DOHH2 (cell line): ENCODE measurements around the gene SPON1.
"Not testable (repeated sequence)": the region's sequence is repeated elsewhere in the genome, so short reads cannot be mapped to it uniquely, and the experiment has no call there.

Experiments
- H3F3A ChIP-seq: fragments of 200-600 bp; sonication (generic), shearing (Covaris generic); 2 replicates; pipeline ENCODE4 v1.6.0; 2016; ENCODE audit warnings: antibody characterized with exemption, mild to moderate bottlenecking; ENCODE audit not compliant: control insufficient read depth, insufficient read depth
- H3K27ac ChIP-seq: fragments of 200-600 bp; sonication (generic); 2 replicates; pipeline ENCODE4 v1.5.1; 2014; ENCODE audit warnings: low read depth, mild to moderate bottlenecking, low read length, moderate library complexity
- H3K27me3 ChIP-seq: fragments of 200-600 bp; sonication (generic); 2 replicates; pipeline ENCODE4 v1.6.1; 2014; ENCODE audit warnings: mild to moderate bottlenecking, low read length, mixed read lengths; ENCODE audit not compliant: control insufficient read depth
- H3K36me3 ChIP-seq: fragments of 200-600 bp; sonication (generic); 2 replicates; pipeline ENCODE4 v1.6.1; 2014; ENCODE audit warnings: mild to moderate bottlenecking, low read length, moderate library complexity, mixed read lengths; ENCODE audit not compliant: control insufficient read depth
- H3K4me1 ChIP-seq: fragments of 200-600 bp; sonication (generic); 2 replicates; pipeline ENCODE4 v1.6.1; 2014; ENCODE audit warnings: mild to moderate bottlenecking, low read length, mixed read lengths; ENCODE audit not compliant: control insufficient read depth
- H3K4me2 ChIP-seq: fragments of 200-600 bp; sonication (generic); 2 replicates; pipeline ENCODE4 v1.6.0; 2014; ENCODE audit warnings: mild to moderate bottlenecking, low read length, moderate library complexity
- H3K4me3 ChIP-seq: fragments of 200-600 bp; sonication (generic); 2 replicates; pipeline ENCODE4 v1.5.1; 2014; ENCODE audit warnings: mild to moderate bottlenecking, low read length, mixed read lengths
- H3K79me2 ChIP-seq: fragments of 200-600 bp; sonication (generic); 2 replicates; pipeline ENCODE4 v1.6.1; 2014; ENCODE audit warnings: mild to moderate bottlenecking, low read length, mixed read lengths; ENCODE audit not compliant: control insufficient read depth
- H3K9me2 ChIP-seq: fragments of 200-600 bp; sonication (generic); replicated peaks from 2 replicates; pipeline ENCODE4 v1.6.1; 2014; ENCODE audit warnings: mild to moderate bottlenecking, low read length, mixed read lengths; ENCODE audit not compliant: control insufficient read depth
- H3K9me3 ChIP-seq: fragments of 200-600 bp; sonication (generic); 2 replicates; pipeline ENCODE4 v1.6.1; 2014; ENCODE audit warnings: antibody characterized with exemption, low read length, mixed read lengths; ENCODE audit not compliant: control insufficient read depth, insufficient read depth
- H4K20me1 ChIP-seq: fragments of 200-600 bp; sonication (generic); 2 replicates; pipeline ENCODE4 v1.6.0; 2014; ENCODE audit warnings: low read depth, mild to moderate bottlenecking, antibody characterized with exemption, low read length, moderate library complexity; ENCODE audit not compliant: control insufficient read depth, insufficient read depth
- CTCF ChIP-seq: fragments of 200-600 bp; sonication (generic); IDR thresholded peaks from one replicate; pipeline ENCODE4 v1.5.1; 2014; ENCODE audit warnings: antibody characterized with exemption, mild to moderate bottlenecking, low read depth, low read length; ENCODE audit not compliant: poor library complexity, severe bottlenecking
- EZH2phosphoT487 ChIP-seq: fragments of 200-600 bp; sonication (generic); IDR thresholded peaks from 2 replicates; pipeline ENCODE4 v1.6.1; 2017; ENCODE audit warnings: borderline replicate concordance, mild to moderate bottlenecking, antibody characterized with exemption, low read length, moderate library complexity, mixed read lengths

SPON1 gene

GRCh38 chr11:14079797-14080196, 117.3 kb downstream of the SPON1 start:
- no peaks in the 10 kb centered on the region for H3K9me2 ChIP-seq
- H3K27me3 ChIP-seq = 0 out of 2 replicates have a peak, but pooled peaks cover 2% of the 10 kb centered on the region
- H3K27ac ChIP-seq = no peak overlapping the region
- no peaks in the 10 kb centered on the region for H3K36me3 ChIP-seq
- H3K9me3 ChIP-seq = no peaks in the 10 kb centered on the region
- peaks cover 29% of the 10 kb centered on the region for H3K4me1 ChIP-seq
- no peaks in the 10 kb centered on the region for H3F3A ChIP-seq
- no peaks in the 10 kb centered on the region for H3K79me2 ChIP-seq
- H3K4me3 ChIP-seq = no peak overlapping the region
- no peaks in the 10 kb centered on the region for H4K20me1 ChIP-seq
- TF ChIP-seq CTCF (no peak), EZH2phosphoT487 (no peak)
- no peak overlapping the region for H3K4me2 ChIP-seq

GRCh38 chr11:14081581-14082231, 119.2 kb downstream of the SPON1 start:
- Histone ChIP-seq H3K79me2 (no peaks in the 10 kb centered on the region), H3K4me2 (no peak overlapping the region), H3K9me3 (no peaks in the 10 kb centered on the region), H3K4me3 (no peak overlapping the region), H3K4me1 (peaks cover 24% of the 10 kb centered on the region), H3K27ac (no peak overlapping the region), H4K20me1 (no peaks in the 10 kb centered on the region), H3F3A (no peaks in the 10 kb centered on the region), H3K36me3 (no peaks in the 10 kb centered on the region), H3K27me3 (0 out of 2 replicates have a peak, but pooled peaks cover 2% of the 10 kb centered on the region), H3K9me2 (no peaks in the 10 kb centered on the region)
- no peak for TF ChIP-seq CTCF
- TF ChIP-seq EZH2phosphoT487 = no peak

GRCh38 chr11:14082338-14082737, 119.8 kb downstream of the SPON1 start:
- Histone ChIP-seq H3K79me2 (no peaks in the 10 kb centered on the region), H3K9me3 (no peaks in the 10 kb centered on the region), H3F3A (no peaks in the 10 kb centered on the region), H3K4me2 (no peak overlapping the region), H3K27ac (no peak overlapping the region), H3K36me3 (no peaks in the 10 kb centered on the region), H3K4me1 (peaks cover 24% of the 10 kb centered on the region), H3K27me3 (0 out of 2 replicates have a peak, but pooled peaks cover 2% of the 10 kb centered on the region), H4K20me1 (no peaks in the 10 kb centered on the region), H3K4me3 (no peak overlapping the region), H3K9me2 (no peaks in the 10 kb centered on the region)
- no peak for TF ChIP-seq CTCF
- TF ChIP-seq EZH2phosphoT487 = no peak

DNA sequence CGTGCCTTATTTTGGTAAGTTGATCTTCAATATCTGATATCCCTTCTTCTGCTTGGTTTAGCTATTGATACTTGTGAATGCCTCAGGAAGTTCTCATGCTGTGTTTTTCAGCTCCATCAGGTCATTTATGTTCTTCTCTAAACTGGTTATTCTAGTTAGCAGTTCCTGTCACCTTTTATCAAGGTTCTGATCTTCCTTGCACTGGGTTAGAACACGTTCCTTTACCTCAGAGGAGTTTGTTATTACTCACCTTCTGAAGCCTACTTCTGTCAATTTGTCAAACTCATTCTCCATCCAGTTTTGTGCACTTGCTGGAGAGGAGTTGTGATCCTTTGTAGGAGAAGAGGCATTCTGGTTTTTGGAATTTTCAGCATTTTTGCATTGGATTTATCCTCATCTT, 126.3 kb downstream of the SPON1 start:
- not testable (repeated sequence) for H3K27ac ChIP-seq, H3K79me2 ChIP-seq, H3K27me3 ChIP-seq, H3K4me3 ChIP-seq, H4K20me1 ChIP-seq, H3K4me2 ChIP-seq, H3K9me3 ChIP-seq, H3F3A ChIP-seq, H3K36me3 ChIP-seq, H3K4me1 ChIP-seq, H3K9me2 ChIP-seq
